Testis (tissue), 3 donors: ENCODE data around the gene ADORA3. TPM values are rescaled to one million over a fixed set of nuclear protein-coding genes. Genes with fewer than 3 reads are reported as not detected.

Experiments
- polyA plus RNA-seq: library from polyadenylated mRNA; stranded (reverse); fragments of 350-450 nt; fragmentation: Illumina TruSeq; extraction: RNeasy Lipid Tissue Mini Kit (QIAGEN cat#74804); gene quantifications from one replicate; pipeline ENCODE4 v1.2.3, GENCODE V29; 2014; ENCODE audit warnings: low read depth, low replicate concordance; ENCODE audit not compliant: insufficient read depth
- small RNA-seq, 2 donors: library from RNA; depleted of rRNA; stranded (forward); fragments of <200 nt; gene quantifications; one replicate each; pipeline ENCODE3, GENCODE V24; 2016
- total RNA-seq, 2 donors: library from RNA; depleted of rRNA; stranded (reverse); fragments of >200 nt; gene quantifications; one replicate each; pipeline ENCODE4 v1.2.3, GENCODE V29; 2016

Gene ADORA3
- total and polyA plus RNA-seq, 3 donors from 2014 or later: 2.5 to 3.8 (median 2.8) TPM

Small RNAs within 50 kb of the gene (small RNA-seq; reads per million reads assigned to genes)
- 0 reads per million in 2 donors for gene RNU6-792P

Other genes with a start within 250 kb of the ADORA3 start
- under 1 TPM in 1 of 2 donors, not detected in 1; 0.31 TPM for gene CHIA, start 212.8 kb downstream of the ADORA3 start, total RNA-seq
- gene CHIA, start 212.8 kb downstream of the ADORA3 start, polyA plus RNA-seq: 0.70 TPM
- 10 to 100 TPM in 1 of 2 donors, 1 to 10 TPM in 1; 6.8 to 19.4 TPM for gene OVGP1, start 75.9 kb downstream of the ADORA3 start, total RNA-seq
- 9.3 TPM for gene OVGP1, start 75.9 kb downstream of the ADORA3 start, polyA plus RNA-seq
- gene WDR77, start 54.4 kb downstream of the ADORA3 start, total RNA-seq: 10 to 100 TPM; 32.6 to 33.8 TPM
- gene WDR77, start 54.4 kb downstream of the ADORA3 start, polyA plus RNA-seq: 33.7 TPM
- 100 to 1,000 TPM; 183 to 188 TPM for gene ATP5PB, start 54.2 kb downstream of the ADORA3 start, total RNA-seq
- 419 TPM for gene ATP5PB, start 54.2 kb downstream of the ADORA3 start, polyA plus RNA-seq
- gene C1orf162, start 29.6 kb downstream of the ADORA3 start, total RNA-seq: 1 to 10 TPM; 5.4 to 6.9 TPM
- gene C1orf162, start 29.6 kb downstream of the ADORA3 start, polyA plus RNA-seq: 15.4 TPM
- gene TMIGD3, start within 50 bp of the ADORA3 start, total RNA-seq: 10 to 100 TPM; 27.6 to 63.6 TPM
- gene TMIGD3, start within 50 bp of the ADORA3 start, polyA plus RNA-seq: 148 TPM
- gene RAP1A, start 116.2 kb upstream of the ADORA3 start, total RNA-seq: 10 to 100 TPM; 20.8 to 27.6 TPM
- gene RAP1A, start 116.2 kb upstream of the ADORA3 start, polyA plus RNA-seq: 42.8 TPM
- 1 to 10 TPM; 6.7 to 8.5 TPM for gene INKA2, start 235.8 kb upstream of the ADORA3 start, total RNA-seq
- gene INKA2, start 235.8 kb upstream of the ADORA3 start, polyA plus RNA-seq: 8.3 TPM